ENCODE results near the gene PET100.

DNA sequence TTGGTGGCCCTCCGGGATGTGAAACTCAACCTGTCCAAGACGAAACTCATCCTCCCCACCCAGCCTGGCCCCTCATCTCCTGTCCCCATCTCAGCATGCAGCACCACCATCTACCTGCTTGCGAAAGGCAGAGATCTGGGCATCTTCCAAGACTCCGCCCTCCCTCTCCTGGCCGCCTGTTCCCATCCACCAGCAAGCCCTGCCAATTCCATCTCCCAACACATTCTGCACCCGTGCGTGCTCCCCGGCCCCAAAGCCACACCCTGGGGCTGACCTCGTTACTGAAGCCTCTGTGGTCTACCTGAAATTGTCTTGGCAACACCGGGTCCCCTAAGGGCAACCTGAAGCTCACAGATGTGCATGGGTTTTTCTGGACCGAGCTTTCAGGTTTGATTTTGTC, 47.1 kb upstream of the PET100 start:
- TF ChIP-seq REST (IDR thresholded peaks at IDR 0.05; ENCODE audit: low read depth) (no peak), EGR1 (IDR thresholded peaks at IDR 0.05) (no peak), MAX (IDR thresholded peaks at IDR 0.05) (no peak), TAF1 (IDR thresholded peaks at IDR 0.05; ENCODE audit: low read depth) (no peak), CREB1 (IDR thresholded peaks at IDR 0.05; ENCODE audit: low read depth) (no peak), FOXM1 (IDR thresholded peaks at IDR 0.05; ENCODE audit: borderline replicate concordance, low read depth) (no peak), CEBPB (IDR thresholded peaks at IDR 0.05) (no peak), RAD21 (IDR thresholded peaks at IDR 0.05; ENCODE audit: low read depth) (no peak), NFIC (IDR thresholded peaks at IDR 0.05) (no peak), TCF12 (IDR thresholded peaks at IDR 0.05; ENCODE audit: low read depth) (no peak), EP300 (IDR thresholded peaks at IDR 0.05; ENCODE audit: borderline replicate concordance) (no peak), TEAD4 (IDR thresholded peaks at IDR 0.05) (no peak)
- TF ChIP-seq, protein P1, sequence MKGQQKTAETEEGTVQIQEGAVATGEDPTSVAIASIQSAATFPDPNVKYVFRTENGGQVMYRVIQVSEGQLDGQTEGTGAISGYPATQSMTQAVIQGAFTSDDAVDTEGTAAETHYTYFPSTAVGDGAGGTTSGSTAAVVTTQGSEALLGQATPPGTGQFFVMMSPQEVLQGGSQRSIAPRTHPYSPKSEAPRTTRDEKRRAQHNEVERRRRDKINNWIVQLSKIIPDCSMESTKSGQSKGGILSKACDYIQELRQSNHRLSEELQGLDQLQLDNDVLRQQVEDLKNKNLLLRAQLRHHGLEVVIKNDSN (IDR thresholded peaks at IDR 0.05): no peak
